ENCODE data around the gene ZNF667.

The ZNF667 gene

DNA sequence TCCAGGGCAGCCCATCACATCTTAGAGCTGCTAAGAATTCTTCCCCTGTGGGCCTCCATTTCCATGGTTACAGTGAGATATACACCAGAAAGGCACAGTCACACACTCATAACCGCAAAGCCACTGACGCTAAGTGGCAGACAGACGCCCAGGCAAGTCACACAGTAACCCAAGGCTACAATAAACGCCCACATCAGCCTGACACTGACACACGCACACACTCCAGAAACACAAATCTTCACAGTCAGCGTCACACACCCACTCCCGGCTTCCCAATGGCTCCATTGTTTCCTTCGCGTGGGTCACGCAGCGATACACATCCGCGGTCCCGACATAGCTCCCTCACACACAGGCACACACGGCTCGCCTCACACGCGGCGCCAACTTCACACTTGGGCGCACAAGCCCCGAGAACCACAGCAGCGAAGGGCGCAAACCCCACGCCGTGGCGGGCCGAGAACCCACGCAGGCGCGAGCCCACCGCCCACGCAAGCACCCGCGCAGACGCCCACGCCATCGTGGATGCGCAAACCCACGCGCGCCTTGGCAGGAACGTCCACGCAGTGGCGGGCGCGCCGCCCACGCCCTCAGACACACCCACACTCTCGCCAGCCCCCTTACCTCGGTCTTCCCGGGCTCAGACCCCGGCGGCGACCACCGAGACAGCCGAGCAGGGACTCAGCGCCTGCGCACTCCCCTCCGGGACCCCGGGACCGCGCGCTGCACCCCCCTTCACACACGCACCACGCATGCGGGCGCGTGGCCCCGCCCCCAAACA, at the start of gene ZNF667:
Gene ZNF667 (minus strand): TSS at position 695 of the 778 bp plus-strand sequence. CDS start 14,975 bp downstream, outside the sequence.
- in situ Hi-C loops (cut with HindIII; ENCODE audit: low pct_unique_long_range_greater_than_20kb, low sequenced_read_pairs): no loop called here
- TF ChIP-seq JUND (IDR thresholded peaks at IDR 0.05; ENCODE audit: low read depth): no peak
- DNase-seq (ENCODE audit: low read depth in 1 of 2, low spot score in 1 of 2): no peak

DNA sequence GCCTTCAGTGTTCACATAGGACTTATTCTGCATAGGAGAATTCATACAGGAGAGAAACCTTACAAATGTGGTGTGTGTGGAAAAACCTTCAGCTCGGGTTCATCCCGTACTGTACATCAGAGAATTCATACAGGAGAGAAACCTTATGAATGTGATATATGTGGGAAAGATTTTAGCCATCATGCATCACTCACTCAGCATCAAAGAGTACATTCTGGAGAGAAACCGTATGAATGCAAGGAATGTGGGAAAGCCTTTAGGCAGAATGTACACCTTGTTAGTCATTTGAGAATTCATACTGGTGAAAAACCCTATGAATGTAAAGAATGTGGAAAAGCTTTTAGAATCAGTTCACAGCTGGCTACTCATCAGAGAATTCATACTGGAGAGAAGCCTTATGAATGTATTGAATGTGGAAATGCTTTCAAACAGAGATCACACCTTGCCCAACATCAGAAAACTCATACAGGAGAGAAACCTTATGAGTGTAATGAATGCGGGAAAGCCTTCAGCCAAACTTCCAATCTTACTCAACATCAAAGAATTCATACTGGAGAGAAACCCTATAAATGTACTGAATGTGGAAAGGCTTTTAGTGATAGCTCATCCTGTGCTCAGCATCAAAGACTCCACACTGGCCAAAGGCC, 48.2 kb upstream of the ZNF667 start:
- TF ChIP-seq JUND (IDR thresholded peaks at IDR 0.05; ENCODE audit: low read depth): no peak
- in situ Hi-C loops (cut with HindIII; ENCODE audit: low pct_unique_long_range_greater_than_20kb, low sequenced_read_pairs): no loop called here
- DNase-seq (ENCODE audit: low read depth in 1 of 2, low spot score in 1 of 2): no peak

DNA sequence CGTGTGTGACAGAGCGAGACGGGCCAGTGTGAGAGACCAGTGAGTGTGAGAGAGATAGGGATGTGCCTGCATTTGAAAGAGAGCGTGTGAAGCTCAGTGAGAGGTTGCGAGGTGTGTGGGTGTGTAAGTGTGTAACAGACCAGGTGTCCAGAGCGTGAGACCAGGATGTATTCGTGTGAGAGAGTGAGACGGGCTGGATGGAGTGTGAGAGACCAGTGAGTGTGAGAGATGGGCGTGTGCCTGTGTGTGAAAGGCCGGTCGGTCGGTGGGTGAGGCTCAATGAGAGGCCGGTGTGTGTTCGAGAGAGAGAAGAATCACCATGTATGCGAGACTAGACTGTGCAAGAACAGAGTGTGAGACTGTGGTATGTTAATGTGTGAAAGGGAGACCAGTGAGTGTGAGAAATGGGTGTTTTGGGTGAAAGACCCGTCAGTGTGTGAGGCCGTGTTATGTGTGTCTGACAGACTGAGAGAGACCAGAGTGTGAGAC, 31.2 kb upstream of the ZNF667 start:
- no peak for DNase-seq (ENCODE audit: low read depth in 1 of 2, low spot score in 1 of 2)
- in situ Hi-C loops (cut with HindIII; ENCODE audit: low pct_unique_long_range_greater_than_20kb, low sequenced_read_pairs): no loop called here
- no peak for TF ChIP-seq JUND (IDR thresholded peaks at IDR 0.05; ENCODE audit: low read depth)

DNA sequence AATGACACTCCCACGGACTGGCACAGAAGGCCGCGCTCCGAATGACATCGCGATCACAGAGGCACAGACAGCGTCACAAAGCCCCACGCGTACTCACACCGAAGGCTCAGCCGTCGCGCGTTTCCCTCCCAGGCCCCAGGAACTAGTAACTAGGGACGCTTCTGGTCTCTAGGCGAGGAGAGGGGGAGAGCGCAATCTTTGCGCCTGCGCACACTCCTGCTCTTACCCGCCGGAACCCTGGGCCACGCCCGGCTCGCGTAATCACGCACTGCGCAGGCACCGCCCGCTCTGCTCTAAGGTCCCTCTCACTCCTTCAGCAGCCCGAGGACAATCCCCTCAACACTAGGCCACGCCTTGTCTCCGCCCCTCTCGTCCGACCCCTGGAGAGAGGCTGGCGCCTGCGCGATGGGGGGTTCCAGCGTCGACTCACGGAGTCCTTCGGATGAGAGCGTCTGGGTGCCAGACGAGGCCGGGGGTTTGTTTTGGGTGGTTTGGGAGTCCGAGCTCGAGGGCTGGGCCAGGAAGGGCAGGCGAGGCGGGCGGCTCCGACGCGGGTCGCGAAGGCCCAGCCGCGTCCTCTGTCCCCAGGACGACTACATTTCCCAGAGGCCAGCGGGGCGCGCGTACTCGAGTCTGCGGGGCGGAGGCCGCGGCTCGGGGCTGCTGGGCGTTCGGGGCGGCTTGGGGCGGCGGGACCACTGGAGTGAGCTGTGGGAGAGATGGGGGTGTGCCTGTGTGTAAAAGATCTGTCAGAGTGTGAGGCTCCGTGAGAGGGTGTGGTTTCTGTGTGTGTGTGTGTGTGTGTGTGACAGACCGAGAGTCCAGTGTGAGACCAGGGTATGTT, 30.5 kb upstream of the ZNF667 start, which contains the start of gene ZNF471:
Gene ZNF471 (plus strand): TSS at position 410 of the 844 bp plus-strand sequence. CDS start 3,717 bp downstream, outside the sequence.
- no peak for DNase-seq (ENCODE audit: low read depth in 1 of 2, low spot score in 1 of 2)
- in situ Hi-C loops (cut with HindIII; ENCODE audit: low pct_unique_long_range_greater_than_20kb, low sequenced_read_pairs): no loop called here
- TF ChIP-seq JUND (IDR thresholded peaks at IDR 0.05; ENCODE audit: low read depth): no peak

DNA sequence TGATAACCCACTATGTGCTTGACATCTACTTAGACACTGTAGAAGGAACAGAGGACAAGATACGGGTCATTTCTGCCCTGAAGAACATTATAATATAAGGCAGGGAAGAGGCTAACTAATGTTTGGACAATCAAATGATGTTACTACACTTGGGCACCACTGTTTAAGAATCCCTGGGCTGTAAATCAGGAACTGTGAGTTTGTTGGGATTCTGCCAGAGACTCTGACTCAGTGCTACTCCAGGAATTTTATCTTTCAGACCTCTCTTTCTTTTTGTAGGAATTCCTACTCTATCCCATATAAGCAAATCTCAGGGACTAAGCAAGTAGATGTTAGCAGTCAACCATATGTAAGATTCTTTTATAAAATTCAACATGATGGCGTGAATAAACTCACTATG, 27.4 kb upstream of the ZNF667 start:
- DNase-seq (ENCODE audit: low read depth in 1 of 2, low spot score in 1 of 2): peak in 1 of 2 experiments; percentile 20
- in situ Hi-C loops (cut with HindIII; ENCODE audit: low pct_unique_long_range_greater_than_20kb, low sequenced_read_pairs): no loop called here
- TF ChIP-seq JUND (IDR thresholded peaks at IDR 0.05; ENCODE audit: low read depth): no peak

DNA sequence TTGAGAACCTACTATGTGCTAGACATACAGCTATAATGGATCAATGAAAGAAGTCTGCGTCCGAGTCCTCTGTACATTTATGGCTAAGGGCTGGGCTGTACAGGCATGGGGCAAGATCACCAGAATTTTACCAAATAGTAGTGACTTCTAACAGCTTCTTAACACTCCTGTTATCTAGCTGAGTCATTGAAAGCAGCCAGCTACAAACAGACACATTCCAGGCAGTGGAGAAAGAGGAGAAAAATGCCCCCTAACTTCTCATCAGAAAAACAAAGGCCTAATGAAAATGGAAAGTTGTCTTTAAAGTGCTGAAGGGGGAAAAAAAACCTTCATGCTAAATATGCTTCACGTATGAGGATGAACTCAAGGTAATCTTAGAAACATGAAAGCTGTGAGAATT, 14.3 kb upstream of the ZNF667 start:
- TF ChIP-seq JUND (IDR thresholded peaks at IDR 0.05; ENCODE audit: low read depth): no peak
- no peak for DNase-seq (ENCODE audit: low read depth in 1 of 2, low spot score in 1 of 2)
- in situ Hi-C loops (cut with HindIII; ENCODE audit: low pct_unique_long_range_greater_than_20kb, low sequenced_read_pairs): no loop called here

DNA sequence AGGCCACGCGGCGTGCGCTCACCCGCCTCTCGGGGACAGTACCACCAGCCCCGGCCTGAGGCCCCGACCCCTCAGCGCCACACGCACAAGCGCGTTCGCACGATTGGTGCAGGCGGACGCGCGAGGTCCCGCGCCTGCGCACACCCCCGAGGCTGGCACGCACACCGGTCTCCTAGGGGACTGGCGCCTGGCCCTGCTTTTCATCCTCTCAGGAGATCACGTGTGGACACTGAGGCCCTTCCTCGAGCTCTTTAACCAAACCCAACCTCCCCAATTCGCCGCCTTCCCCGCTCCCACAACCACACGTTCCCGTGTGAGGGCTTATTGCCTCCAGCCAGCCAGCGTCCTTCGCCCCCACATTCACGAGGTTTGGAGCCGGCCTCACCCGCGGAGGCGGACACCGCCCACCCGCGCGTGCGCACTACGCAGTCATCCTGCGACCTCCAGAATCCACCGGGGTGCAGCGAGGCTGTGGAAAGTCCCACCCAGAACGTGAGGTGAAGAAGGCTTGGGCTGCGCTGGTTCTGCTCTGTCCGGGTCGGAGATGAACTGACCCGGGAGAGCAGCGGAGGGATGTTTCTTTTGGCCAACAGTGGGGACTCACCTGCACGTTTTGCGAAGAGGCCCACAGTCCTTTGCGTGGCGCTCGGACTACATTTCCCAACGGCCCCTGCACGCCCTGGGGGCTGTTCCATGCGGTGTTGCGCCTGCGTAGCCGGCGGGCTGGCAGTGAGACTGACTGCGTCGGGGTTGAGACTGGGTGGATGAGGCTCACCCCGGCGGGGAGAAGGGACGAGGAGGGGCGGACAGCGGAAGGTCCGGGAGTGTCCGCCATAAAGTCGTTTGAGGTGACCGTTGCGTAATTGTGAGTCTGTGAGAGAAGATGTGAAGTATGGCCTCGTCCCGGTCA, 539 bp upstream of the ZNF667 start:
- TF ChIP-seq JUND (IDR thresholded peaks at IDR 0.05; ENCODE audit: low read depth): no peak
- DNase-seq (ENCODE audit: low read depth in 1 of 2, low spot score in 1 of 2): peak; percentile 75 to 94
- in situ Hi-C loops (cut with HindIII; ENCODE audit: low pct_unique_long_range_greater_than_20kb, low sequenced_read_pairs): no loop called here

DNA sequence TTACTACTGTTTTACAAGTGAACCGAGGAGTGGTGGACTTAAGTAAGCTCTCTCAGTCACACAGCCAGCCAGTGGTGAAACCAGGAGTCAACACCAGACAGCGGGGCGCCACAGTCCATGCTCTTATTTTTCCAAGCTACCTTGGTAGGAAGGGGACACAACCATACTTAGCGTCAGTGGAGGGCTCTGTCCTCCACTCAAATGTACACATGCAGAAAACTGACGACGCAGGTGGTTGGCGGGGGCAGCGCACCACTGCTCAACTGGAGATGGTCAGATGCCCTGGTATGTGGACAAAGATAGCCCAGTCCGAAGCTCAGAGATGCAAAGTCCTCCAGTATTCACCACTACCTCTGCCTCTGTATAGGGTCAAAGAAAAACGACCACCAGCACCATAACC, 1.1 kb downstream of the ZNF667 start:
- no peak for TF ChIP-seq JUND (IDR thresholded peaks at IDR 0.05; ENCODE audit: low read depth)
- in situ Hi-C loops (cut with HindIII; ENCODE audit: low pct_unique_long_range_greater_than_20kb, low sequenced_read_pairs): no loop called here
- DNase-seq (ENCODE audit: low read depth in 1 of 2, low spot score in 1 of 2): no peak

DNA sequence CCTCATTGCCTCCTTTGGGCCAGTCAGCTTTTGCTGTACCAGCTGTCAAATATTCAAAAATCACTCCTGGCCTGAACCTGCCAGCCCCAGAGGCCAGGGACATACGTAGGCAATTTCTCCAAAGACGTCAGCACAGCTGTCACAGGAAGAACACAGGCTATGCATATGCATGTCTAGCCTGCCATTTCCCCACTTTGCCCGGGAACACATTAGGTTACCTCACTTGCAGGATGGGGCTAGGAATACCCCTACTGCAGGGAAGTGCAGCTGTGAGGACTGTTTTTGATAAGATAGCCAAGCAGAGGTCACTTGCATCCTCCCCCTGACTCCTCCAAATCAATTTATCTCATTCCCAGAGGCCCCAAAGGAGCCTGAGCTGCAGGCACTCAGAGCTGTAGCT, 2.8 kb downstream of the ZNF667 start:
- in situ Hi-C loops (cut with HindIII; ENCODE audit: low pct_unique_long_range_greater_than_20kb, low sequenced_read_pairs): no loop called here
- TF ChIP-seq JUND (IDR thresholded peaks at IDR 0.05; ENCODE audit: low read depth): no peak

DNA sequence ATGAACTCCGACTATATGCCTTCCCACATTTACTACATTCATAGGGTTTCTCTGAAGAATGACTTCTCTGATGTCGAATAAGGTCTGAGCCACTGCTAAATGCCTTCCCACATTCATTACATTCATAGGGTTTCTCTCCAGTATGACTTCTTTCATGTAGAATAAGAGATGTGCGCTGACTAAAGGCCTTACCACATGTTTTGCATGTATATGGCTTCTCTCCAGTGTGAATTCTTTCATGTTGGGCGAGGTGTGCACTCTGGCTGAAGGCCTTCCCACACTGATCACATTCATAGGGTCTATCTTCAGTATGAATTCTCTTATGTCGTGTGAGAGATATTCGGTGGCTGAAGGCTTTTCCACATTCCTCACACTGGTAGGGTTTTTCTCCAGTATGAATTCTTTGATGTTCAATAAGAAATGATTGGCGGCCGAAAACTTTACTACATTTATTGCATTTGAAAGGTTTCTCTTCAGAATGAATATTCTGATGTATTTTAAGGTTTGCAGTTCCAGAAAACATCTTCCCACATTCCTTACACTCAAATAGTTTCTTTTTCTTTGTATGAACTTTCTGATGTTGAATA, 35.8 kb downstream of the ZNF667 start:
- no peak for DNase-seq (ENCODE audit: low read depth in 1 of 2, low spot score in 1 of 2)
- in situ Hi-C loops (cut with HindIII; ENCODE audit: low pct_unique_long_range_greater_than_20kb, low sequenced_read_pairs): no loop called here
- TF ChIP-seq JUND (IDR thresholded peaks at IDR 0.05; ENCODE audit: low read depth): no peak

More for the DNA sequence above, 2.8 kb downstream of the ZNF667 start:
- no peak for DNase-seq (ENCODE audit: low read depth in 1 of 2, low spot score in 1 of 2)

DNA sequence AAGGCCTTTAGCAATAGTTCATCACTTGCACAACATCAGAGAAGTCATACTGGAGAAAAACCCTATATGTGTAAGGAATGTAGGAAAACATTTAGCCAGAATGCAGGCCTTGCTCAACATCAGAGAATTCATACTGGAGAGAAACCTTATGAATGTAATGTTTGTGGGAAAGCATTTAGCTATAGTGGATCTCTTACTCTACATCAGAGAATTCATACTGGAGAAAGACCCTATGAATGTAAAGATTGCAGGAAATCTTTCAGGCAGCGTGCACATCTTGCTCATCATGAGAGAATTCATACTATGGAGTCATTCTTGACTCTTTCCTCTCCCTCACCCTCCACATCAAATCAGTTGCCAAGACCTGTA, 53.2 kb downstream of the ZNF667 start:
- no peak for TF ChIP-seq JUND (IDR thresholded peaks at IDR 0.05; ENCODE audit: low read depth)
- in situ Hi-C loops (cut with HindIII; ENCODE audit: low pct_unique_long_range_greater_than_20kb, low sequenced_read_pairs): no loop called here
- no peak for DNase-seq (ENCODE audit: low read depth in 1 of 2, low spot score in 1 of 2)
